GM21737 (cell line): ENCODE data around the gene CUEDC2.
A peak's percentile ranks its signal among the peaks of the same experiment; 100 is the strongest.

ENCODE experiments used
- ATAC-seq: cut with Tn5 transposase; IDR thresholded peaks from one replicate; pipeline ENCODE4 v1.9.1; 2021; ENCODE audit warnings: mild to moderate bottlenecking, moderate library complexity; ENCODE audit not compliant: unreplicated experiment

CUEDC2 gene

DNA sequence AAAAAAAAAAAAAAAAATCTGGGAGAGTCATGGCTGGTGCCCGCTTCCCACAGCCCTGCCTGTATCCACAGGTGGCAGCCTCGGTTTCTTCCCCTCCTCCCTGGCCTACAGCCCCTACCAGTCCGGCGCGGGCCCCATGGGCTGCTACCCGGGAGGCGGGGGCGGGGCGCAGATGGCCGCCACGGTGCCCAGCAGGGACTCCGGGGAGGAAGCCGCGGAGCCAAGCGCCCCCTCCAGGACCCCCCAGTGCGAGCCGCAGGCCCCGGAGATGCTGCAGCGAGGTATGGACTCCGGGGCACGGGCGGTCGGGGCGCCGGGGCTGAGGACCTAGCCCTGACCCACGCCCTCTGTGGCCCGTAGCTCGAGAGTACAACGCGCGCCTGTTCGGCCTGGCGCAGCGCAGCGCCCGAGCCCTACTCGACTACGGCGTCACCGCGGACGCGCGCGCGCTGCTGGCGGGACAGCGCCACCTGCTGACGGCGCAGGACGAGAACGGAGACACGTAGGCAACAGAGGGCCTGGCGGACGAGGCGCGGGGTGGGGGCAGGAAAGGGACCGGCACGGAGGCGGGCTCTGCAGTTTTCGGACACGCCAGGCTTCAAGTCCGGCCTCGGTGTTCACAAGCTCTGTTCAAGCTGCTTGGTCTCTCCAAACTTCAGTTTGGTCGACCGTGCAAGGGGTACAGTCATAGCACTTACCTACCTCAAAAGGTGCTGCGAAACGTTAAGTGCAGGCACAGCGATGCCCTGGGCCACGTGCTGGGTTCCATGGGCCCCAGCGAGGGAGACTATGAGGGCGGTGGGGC is 33.0 kb downstream of the CUEDC2 start:
- peak; percentile 37 for ATAC-seq

DNA sequence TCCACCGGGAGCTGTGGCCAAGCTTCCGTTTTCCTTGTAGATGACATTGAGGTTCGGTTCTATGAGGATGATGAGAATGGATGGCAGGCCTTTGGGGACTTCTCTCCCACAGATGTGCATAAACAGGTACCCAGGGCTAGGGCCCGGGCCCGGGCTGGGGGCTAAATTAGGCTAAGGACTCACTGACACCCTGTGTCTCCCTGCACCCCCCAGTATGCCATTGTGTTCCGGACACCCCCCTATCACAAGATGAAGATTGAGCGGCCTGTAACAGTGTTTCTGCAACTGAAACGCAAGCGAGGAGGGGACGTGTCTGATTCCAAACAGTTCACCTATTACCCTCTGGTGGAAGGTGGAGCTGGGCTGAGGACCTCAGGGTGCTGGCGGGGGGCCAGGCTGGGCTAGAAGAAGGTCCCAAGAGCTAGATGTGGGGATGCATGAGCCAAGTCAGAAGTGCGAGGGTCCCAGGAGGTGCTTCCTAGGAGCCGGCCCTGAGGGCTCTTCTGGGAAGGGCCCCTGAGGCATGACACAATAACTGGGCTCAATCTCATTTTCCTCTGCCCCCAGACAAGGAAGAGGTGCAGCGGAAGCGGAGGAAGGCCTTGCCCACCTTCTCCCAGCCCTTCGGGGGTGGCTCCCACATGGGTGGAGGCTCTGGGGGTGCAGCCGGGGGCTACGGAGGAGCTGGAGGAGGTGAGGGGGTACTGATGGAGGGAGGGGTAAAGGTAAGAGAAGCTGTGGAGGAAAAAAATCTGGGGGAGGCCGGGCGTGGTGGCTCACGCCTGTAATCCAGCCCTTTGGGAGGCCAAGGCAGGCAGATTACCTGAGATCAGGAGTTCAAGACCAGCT is 34.0 kb downstream of the CUEDC2 start:
- no peak for ATAC-seq

DNA sequence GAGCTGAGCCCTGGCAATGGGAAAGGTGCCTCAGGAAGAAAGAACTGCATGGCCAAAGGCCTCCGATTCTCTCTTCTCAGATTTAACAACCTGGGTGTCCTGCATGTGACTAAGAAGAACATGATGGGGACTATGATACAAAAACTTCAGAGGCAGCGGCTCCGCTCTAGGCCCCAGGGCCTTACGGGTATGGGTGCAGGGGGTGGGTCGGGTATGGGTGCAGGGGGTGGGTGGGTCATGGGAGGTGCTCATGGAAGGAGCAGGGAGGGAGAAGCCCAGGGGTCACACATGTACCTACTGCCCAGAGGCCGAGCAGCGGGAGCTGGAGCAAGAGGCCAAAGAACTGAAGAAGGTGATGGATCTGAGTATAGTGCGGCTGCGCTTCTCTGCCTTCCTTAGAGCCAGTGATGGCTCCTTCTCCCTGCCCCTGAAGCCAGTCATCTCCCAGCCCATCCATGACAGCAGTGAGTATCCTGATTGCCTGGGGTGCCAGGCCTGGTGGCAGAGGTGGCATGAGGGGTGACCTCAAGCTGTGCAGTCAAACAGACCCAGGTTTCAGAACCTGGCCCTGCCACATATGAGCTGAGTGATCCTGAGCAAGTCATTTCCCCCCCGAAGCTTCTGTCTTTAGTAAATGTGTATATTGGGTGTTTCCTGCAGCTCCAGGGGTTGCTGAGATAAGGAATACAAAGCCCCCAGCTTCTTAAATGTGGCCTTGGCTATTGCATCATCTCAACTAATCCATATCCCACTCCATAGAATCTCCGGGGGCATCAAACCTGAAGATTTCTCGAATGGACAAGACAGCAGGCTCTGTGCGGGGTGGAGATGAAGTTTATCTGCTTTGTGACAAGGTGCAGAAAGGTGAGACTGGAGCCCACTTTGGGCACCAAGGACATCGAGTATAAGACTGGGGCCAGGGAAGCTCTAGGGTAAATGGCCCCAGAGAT is 34.9 kb downstream of the CUEDC2 start:
- no peak for ATAC-seq

DNA sequence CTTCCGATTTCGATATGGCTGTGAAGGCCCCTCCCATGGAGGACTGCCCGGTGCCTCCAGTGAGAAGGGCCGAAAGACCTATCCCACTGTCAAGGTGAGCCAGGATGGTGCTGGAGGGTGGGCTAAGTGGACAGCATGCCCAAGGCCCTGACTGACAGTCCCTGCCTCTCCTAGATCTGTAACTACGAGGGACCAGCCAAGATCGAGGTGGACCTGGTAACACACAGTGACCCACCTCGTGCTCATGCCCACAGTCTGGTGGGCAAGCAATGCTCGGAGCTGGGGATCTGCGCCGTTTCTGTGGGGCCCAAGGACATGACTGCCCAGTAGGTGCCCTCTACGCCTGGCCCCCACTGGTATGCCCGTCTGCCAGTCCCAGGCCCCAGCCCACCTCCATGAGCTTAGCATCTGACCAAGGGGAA is 35.6 kb downstream of the CUEDC2 start:
- no peak for ATAC-seq

DNA sequence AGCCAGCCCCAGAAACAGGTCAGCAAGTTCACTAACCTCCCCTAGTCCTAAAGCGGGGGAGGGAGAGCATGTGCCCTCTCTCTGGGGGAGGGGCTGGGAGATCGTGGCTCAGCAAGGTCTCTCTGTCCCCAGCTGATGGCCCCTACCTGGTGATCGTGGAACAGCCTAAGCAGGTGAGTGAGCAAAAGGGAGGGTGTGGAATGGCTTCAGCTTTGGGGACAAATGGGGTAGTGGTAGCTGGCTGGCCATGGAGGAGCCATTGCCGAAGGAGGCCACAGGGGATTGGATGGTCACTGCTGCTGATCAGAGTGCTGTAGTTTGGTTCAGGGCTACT is 36.1 kb downstream of the CUEDC2 start:
- no peak for ATAC-seq

DNA sequence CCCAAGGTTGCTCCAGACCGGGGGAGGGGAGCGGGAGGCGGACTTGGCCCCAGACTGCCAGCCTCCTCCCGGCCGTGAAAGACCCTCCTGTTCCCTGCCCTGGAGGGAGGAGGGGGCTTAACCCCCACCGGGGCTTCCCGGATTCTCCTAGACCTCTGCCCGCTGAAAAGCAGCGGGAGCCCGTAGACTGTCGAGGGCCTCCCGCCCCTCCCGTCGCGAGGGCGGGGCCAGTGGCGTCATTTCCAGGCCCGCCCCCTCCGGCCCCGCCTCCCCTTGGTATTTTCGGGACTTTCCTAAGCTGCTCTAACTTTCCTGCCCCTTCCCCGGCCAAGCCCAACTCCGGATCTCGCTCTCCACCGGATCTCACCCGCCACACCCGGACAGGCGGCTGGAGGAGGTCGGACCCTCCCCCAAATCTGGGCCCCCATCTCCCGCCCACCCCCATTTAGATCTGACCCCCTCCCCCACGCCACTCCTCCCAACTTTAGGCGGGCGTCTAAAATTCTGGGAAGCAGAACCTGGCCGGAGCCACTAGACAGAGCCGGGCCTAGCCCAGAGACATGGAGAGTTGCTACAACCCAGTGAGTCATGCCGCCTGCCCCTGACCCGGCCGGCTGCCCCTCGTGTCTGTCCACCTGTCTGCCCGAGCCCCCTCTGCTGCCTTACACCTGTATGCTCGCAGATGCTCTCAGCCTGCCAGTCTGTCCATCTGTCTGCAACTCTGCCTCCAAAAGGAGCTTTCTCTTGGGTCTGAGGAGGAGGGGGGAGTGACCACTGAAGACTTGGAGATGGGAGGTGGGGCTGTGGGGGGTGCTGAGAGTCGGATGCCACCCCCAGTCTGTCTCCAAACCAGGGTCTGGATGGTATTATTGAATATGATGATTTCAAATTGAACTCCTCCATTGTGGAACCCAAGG is 36.7 kb downstream of the CUEDC2 start, which contains the start of gene NFKB2:
NFKB2 (plus strand) TSS at position 306 of the 917 bp plus-strand sequence; CDS start at position 561, 255 bp downstream.
- peak; percentile 30 for ATAC-seq

DNA sequence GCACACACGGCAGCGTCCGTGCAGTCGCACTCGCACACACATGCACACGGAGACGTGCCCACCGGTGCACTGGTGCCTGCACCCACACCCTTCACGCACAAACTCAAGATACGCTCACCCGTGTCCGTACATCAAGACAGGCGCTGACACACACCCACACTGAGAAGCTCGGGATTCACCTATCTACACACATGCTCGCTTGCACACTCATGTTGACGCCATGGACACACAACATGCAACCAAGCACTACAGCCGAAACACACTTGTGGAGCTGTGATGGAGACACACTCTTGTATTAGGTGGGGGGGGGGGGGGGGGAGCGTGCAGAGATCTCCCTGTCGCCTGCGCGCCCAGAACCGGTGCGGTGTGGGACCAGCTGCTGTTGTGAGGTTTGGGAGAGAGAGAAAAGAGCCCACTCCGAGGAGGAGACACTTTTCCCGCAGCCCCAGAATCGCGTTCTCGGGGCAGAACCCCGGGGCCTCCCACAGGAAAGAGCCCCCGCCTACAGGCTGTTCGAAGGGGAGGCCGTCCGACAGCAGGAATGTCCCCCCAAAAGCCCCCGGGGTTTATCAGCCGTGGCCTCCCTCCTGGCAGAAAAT is 37.5 kb downstream of the CUEDC2 start:
- no peak for ATAC-seq

DNA sequence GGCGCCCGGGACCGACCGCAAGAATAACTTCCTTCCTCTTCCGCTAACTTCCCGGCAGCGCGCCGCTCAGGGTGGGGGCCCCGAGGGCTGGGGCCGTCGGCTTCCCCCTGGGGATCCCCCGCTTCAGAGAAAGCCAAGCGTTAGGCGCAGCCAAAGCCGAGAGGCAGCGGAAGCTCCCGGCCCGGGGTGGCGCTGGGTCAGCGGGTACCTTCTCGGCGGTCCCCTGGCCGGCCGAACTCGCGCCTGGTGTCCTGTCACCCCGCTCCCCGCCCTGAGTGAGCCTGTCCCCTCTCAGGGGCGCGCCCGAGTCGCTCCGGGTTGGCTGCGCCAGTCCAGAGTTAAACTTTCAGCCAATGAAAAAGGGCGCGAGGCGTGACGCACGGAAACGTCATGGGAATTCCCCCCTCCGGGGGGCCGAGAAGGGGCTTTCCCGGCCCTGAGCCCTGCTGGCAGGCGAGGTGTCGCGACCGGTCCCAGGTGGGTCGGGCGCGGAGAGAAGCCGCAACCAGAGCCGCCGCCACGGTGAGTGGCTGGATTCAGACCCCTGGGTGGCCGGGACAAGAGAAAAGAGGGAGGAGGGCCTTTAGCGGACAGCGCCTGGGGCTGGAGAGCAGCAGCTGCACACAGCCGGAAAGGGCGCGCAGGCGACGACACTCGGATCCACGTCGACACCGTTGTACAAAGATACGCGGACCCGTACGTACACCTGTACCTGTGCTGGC is 38.1 kb downstream of the CUEDC2 start:
- ATAC-seq = peak; percentile 76

DNA sequence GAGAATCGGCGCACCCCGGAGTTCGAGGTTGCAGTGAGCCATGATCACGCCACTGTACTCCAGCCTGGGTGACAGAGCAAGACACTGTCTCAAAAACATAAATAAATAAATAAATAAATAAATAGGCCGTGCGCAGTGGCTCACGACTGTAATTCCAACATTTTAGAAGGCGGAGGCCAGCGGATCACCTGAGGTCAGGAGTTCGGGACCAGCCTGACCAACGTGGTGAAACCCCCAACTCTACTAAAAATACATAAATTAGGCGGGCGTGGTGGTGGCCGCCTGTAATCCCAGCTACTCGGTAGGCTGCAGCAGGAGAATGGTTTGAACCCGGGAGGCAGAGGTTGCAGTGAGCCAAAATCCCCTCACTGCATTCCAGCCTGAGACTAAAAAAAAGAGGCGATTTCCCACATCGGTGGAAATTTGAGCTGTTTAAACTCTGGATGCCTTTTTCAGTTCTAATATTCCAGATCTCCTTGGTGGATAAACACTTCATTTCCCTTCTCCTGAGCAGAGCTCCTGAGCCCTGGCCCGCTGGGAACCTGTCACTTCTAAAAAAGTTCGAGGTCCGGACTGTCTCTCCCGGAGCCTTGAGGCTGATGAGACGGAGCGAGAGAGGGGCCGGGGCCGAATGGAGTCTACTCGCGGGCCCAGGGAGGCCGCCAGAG is 38.8 kb downstream of the CUEDC2 start:
- ATAC-seq = no peak

DNA sequence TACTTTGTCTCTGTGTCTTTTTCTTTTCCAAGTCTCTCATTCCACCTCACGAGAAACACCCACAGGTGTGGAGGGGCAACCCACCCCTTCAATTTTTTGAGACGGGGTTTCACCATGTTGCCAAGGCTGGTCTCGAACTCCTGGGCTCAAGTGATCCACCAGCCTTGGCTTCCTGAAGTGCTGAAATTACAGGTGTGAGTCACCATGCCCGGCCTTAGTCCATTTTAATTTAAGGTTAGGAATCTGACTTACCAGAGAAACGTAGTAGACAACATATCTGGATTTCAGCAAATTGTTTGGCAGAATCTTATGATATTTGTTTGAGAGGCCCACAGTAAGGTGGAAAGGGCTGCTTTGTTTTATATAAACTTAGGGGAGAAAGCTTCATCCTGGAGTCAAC is 40.1 kb downstream of the CUEDC2 start:
- no peak for ATAC-seq

DNA sequence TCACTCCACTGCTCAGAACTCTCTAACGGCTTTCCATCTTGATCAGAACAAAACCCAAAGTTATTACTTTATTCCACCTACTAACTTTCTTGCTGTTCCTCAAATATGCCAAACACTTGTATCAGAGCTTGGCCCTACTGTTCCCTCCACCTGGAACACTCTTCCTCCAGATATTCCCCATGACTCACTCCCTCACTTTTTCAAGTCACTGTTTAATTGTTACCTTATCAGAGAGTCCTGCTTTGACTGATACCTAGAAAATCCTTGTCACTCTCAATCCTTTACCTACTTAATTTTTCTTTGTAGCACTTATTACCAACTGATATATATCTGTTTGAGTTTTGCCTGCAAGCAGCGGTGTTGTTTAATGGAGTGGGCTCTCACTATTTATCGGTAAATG is 42.5 kb downstream of the CUEDC2 start:
- no peak for ATAC-seq

DNA sequence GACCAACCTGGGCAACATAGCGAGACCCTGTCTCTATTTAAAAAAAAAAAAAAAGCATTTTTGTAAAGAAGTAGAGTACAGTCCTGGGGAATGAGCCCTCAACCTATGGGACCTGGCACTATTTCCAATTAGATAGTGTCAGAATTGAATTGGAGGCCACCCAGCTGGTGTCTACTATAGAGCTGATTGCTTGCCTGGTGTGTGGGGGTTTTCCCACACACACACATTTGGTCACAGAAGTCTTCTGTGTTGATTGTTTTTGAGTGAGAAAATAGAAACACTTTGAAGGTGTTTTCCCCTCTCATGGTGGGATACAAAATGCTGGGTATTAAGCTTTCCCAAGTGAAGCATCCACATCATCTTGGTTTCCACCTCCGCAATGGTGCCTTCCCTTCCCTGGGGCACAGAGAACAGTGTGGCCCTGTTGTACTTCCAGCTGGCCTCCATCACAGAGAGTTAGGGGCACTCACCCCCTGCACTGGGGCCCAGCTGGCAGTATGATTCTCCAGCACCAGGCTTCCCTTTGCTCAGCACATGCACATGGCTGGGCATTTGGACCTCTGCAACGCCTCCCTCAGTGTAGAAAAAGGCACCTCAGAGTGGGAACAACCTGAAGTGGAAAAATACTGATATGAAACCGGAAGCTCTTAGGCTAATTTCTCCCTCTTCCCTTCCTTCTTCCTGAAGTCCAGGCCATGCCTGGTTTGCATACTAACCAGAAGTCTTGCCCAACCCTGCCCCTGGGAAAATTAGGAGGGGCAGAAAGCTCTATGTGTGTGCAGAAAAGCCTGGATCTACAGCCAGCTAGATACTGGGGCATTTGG is 47.6 kb downstream of the CUEDC2 start:
- no peak for ATAC-seq

DNA sequence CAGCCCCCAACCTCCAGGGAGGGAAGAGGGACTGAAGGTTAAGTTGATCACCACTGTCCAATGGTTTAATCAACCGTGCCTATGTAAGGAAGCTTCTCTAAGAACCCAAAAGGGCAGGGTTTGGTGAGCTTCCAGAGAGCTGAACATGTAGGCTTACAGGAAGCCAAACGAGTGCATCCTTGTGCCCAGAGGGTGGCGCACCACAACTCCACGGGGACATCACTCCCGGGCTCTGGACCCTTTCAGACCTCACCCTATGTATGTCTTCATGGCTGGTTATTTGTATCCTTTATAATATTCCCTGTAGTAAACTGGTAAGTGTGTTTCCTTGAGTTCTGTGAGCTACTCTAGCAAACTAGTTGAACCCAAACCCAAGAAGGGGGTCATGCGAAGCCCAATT is 48.3 kb downstream of the CUEDC2 start:
- no peak for ATAC-seq

DNA sequence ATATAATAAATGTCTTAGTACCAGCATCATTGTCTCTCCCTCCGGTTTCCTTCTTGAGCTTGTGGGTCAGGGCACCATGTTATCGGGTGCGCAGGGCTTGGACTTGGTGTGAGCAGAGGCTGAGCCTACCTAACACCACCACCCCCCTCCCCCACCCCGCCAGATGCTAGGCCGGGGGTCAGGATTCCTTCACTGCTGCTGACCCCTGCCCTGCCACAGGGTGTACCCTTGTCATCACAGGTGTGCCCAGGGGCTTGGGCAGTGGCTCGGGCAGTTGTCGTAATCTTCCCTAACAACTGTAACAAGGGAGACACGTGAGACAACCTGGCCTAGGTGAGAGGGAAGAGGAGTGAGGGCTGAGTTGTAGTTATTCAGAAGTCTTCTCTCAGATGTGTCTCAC is 49.5 kb downstream of the CUEDC2 start:
- no peak for ATAC-seq

DNA sequence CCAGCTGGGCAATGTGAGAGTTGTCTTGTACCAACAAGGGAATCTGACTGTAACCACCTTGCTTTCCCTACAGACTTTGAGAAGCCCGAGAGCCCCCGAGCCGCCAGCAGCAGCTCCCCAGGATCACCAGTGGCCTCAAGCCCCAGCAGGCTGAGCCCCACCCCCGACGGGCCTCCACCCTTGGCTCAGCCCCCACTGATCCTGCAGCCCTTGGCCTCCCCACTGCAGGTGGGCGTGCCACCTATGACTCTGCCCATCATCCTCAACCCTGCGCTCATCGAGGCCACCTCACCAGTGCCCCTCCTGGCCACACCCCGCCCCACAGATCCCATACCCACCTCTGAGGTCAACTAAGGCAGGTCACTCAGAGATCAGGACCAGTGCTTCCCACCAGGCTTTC is 50.4 kb downstream of the CUEDC2 start:
- no peak for ATAC-seq

DNA sequence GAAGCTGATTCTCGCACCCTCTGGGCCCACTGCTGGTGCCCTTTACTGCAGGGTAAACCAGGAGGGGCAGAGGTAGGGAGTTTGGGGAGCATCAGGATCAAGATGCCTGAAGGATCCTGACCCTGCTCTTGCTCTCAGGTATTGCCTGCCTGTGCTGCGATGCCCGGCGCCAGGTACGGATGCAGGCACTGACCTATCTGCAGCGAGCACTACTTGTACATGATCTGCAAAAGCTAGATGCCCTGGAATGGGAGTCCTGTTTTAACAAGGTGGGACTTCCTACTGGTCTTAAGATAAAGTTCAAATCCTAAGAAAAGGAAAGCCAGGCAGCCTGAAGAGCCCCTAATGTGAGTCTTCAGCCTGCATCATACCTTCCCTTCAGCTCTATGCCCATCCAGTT is 53.0 kb downstream of the CUEDC2 start:
- ATAC-seq = no peak

DNA sequence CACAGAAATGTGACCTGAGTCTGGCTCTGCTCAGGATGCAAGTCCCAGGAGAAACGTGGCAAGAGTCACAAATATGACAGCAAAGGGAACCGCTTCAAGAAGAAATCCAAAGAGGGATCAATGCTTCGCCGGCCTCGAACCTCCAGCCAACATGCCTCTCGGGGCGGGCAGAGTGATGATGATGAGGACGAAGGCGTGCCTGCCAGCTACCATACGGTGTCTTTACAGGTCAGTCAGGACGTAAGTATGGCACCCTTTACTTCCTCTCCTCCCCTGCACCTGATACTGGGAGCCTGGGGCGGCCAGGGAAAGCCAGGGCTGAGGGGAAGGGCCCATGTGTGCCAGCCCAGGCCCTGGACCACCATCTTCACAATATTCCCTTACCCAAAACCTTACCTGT is 55.5 kb downstream of the CUEDC2 start:
- ATAC-seq = no peak

DNA sequence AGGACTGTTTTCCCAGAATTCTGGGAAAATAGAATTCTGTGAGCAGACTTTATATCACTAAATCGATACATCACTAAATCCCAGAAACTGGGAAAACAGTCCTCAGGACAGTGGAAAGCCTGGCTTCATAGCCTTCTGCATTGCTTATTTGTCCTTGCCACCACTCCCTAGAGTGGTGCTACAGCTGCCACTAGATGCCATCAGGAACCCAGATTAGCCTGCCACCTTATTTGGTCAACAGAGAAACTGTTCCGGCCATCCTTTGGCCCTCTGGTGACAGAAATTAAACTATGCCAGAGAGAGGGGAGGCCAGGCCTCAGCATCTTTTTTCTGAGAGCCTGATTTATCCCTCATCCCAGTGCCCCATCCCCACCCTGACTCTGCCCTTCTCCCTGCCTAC is 56.5 kb downstream of the CUEDC2 start:
- no peak for ATAC-seq
